Measurements from ENCODE around the gene ZNF44.

- no peak for TF ChIP-seq CTCF (conservative IDR thresholded peaks at IDR 0.05)
- TF ChIP-seq EZH2 (IDR thresholded peaks at IDR 0.05; ENCODE audit: low read depth), result no peak
These were observed 63.6 kb downstream of the ZNF44 start for GRCh38 chr19:12230751-12231733.
